Fibroblast of skin of right quadriceps (primary cell): ENCODE results near the gene RRP1B.
"Not testable (repeated sequence)": the region's sequence is repeated elsewhere in the genome, so short reads cannot be mapped to it uniquely, and the experiment has no call there.

Source experiments
- DNase-seq: peaks from one replicate; pipeline ENCODE4 v3.0.0-alpha.2; 2013

RRP1B gene

GRCh38 chr21:43676391-43676790, 17.0 kb downstream of the RRP1B start:
- no peak for DNase-seq

- no peak for DNase-seq
Measured at GRCh38 chr21:43679951-43680350, 20.6 kb downstream of the RRP1B start.

DNA sequence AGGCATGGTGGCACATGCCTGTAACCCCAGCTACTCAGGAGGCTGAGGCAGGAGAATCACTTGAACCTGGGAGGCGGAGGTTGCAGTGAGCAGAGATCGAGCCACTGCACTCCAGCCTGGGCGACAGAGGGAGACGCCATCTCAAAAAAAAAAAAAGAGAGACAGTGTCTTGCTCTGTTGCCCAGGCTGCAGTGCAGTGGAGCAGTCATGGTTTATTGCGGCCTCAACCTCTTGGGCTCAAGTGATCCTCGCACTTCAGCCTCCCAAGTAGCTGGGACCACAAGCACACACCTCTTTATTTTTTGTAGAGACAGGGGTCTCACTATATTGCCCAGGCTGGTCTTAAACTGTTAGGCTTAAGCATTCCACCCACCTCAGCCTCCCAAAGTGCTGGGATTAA, 21.1 kb downstream of the RRP1B start:
- DNase-seq = not testable (repeated sequence)

DNA sequence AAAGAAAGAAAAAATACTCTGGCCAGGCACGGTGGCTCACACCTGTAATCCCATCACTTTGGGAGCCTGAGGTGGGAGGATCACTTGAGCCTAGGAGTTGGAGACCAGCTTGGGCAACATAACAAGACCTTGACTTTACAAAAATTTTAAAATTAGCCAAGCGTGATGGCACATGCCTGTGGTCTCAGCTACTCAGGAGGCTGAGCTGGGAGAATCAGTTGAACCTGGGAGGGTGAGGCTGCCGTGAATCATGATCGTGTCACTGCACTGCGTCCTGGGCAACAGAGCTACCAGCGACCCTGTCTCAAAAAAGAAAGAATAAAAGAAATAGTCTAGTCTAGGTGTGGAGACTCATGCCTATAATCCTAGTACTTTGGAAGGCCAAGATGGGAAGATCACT, 22.3 kb downstream of the RRP1B start:
- no peak for DNase-seq

- DNase-seq = no peak
Measured at GRCh38 chr21:43684424-43684823, 25.1 kb downstream of the RRP1B start.

DNA sequence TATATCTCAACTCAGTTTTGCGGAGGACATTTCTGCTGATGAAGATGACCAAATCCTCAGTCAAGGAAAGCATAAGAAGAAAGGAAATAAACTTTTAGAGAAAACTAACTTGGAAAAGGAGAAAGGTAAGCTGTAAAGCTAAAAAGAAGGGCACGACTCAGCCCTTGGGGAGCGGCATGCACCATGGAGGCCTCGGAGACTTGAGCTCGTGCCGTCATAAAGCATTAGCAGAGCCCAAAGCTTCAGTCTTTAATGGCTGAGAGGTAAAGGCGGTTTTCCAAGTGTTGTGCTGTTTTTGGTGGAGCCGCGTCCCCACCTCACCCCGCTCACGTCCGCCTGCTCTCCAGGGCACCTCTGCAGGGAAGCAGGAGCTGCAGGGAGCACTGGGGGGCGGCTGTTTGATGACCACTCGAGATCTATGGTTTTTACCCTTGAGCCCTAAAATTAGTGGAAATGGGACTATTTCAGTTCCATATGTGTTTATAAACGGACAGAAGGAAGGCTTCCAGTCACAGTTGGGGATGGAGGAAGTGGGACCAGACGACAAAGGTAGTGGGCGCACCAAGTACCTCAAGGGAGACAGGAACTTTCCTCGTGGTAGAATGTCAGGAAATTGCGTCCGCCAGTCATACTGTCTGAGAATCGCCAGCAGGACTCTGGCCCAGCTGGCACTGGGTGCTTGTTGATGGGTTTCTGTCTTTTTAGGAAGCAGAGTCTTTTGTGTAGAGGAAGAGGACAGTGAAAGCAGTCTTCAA, 27.6 kb downstream of the RRP1B start:
- no peak for DNase-seq

DNA sequence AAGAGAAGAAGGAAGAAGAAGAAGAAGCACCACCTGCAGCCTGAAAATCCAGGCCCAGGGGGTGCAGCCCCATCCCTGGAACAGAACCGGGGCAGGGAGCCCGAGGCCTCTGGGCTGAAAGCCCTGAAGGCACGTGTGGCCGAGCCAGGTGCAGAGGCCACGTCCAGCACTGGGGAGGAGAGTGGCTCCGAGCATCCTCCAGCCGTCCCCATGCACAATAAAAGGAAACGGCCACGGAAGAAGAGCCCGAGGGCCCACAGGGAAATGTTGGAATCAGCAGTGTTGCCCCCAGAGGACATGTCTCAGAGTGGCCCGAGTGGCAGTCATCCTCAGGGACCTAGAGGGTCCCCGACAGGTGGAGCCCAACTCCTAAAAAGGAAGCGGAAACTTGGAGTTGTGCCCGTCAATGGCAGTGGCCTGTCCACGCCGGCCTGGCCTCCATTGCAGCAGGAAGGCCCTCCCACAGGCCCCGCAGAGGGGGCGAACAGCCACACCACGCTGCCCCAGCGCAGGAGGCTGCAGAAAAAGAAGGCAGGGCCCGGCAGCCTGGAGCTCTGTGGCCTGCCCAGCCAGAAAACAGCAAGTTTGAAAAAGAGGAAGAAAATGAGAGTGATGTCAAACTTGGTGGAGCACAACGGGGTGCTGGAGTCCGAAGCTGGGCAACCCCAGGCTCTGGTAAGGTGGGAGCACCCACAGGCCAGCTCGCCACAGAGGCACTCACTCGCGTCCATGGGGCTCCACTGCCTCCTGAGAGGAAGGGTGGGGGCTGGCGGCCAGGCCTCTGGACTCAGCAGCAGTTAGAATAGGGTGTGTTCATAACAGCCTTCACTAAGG, 28.4 kb downstream of the RRP1B start:
- DNase-seq = no peak

- no peak for DNase-seq
Measured at GRCh38 chr21:43688906-43689305, 29.5 kb downstream of the RRP1B start.

DNA sequence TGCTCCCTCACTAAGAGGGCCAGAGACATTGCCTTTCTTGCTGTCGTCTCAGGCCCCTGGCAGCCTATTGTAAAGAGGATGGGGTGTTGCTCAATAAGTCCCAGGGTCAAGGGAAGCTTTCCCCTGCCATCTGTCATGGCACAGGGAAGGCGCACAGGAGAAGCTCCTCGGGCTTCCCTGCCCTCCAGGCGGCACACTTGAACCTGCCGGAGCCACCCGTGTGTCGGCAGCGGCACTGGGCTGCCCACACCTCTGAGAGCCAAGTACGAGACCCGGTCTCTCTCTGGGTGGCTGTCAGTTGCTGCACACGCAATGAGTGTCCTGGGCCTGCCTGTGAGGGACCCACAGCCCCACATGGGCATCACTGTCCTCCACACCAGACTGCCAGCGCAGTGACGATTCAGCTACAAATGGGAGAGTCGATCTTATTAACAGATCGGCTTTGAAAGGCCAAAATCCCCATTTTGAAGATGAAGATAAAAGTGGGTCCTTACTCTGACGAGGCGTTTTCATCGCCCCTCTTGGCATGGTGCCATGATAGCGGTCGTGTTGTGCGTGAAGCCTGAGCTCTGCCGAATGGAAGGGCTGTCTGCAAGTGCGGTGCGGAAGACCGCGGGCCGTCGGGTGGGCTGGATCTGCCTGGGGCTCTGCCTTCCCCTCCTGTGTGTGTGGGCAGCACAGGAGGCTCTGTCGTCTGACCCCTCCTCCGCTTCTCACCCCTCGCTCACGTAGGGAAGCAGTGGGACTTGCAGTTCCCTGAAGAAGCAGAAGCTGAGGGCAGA, 30.4 kb downstream of the RRP1B start:
- DNase-seq = no peak

DNA sequence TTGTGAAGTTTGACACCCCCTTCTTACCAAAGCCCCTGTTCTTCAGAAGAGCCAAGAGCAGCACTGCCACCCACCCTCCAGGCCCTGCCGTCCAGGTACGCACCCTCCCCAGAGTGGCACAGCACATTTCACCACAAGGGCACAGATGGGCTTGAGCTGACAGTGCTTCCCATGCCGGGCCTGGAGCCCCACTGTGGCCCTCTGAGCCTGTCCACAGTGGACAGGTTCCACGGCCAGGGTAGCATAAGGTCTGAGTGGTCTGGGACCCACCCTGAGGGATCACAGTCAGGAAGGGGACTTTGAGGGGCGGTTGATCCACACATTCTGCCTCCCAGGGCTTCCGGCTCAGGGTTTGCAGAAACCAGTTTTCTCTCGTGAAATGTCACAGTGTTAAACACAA, 31.0 kb downstream of the RRP1B start:
- DNase-seq = no peak

GRCh38 chr21:43691086-43691795, 31.9 kb downstream of the RRP1B start:
- no peak for DNase-seq

GRCh38 chr21:43691801-43692200, 32.4 kb downstream of the RRP1B start:
- no peak for DNase-seq

DNA sequence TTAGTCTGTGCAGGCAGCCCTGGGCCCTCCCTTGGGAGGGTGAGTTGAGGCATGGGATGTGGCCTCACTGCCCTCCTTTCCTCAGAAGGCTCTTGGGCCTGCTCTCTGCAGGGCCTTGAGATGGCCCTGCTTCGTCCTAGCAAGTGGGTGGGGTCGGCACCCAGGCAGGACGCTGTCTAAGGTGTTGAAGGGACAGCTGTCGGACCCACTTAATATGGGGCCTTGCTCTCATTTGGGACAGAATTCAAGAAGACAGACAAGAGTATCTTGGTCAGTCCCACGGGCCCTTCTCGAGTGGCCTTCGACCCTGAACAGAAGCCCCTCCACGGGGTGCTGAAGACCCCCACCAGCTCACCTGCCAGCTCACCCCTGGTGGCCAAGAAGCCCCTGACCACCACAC, 33.6 kb downstream of the RRP1B start:
- no peak for DNase-seq

GRCh38 chr21:43693981-43694380, 34.6 kb downstream of the RRP1B start:
- DNase-seq = no peak

DNA sequence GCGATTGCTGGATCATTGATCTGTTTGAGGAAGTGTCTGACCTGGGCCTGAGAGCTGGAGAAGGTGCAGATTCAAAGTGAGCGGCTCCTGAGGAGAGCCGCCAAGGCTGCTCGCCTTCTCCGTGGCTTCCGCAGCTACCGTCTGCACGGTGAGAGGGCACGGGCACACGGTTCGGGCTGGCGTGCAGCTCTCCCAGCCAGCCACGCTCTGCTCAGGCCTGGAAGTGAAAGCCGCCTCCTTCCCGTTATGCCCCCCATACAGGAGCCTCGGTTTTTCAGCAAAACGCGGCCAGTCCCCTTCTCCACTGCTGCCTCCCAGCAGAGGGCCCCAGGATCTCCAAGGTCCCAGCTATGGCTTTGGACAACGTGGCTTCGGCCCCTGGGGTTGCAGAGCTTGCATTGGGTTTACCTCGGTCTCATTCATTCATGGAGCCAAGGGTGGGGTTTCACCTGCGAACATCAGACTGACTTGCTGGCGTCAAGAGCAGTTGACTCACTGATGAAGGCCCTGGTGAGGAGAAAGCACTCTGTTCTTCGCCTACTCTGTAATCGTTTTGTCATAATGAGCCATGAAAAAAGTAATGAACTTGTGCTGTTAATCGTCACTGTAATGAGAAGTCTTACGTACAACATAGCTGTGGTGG, 35.2 kb downstream of the RRP1B start:
- DNase-seq = no peak

DNA sequence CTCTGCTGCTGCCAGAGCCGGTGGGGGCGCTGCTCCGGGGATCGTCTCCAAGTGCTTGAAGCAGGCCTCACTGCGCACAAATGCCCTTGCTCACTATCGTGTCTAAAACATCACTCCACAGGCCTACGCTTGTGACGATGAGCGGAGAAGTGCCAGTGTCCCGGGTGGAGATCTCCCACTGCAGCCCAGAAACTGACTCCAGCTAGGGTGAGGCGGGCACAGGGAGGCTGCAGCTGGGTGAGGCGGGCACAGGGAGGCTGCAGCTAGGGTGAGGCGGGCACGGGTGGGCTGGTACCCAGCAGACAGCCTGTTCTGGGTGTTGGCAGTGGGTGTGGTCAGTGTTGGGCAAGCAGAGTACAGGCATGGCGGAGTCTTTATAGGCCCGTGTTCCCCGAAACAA, 36.9 kb downstream of the RRP1B start:
- no peak for DNase-seq

DNA sequence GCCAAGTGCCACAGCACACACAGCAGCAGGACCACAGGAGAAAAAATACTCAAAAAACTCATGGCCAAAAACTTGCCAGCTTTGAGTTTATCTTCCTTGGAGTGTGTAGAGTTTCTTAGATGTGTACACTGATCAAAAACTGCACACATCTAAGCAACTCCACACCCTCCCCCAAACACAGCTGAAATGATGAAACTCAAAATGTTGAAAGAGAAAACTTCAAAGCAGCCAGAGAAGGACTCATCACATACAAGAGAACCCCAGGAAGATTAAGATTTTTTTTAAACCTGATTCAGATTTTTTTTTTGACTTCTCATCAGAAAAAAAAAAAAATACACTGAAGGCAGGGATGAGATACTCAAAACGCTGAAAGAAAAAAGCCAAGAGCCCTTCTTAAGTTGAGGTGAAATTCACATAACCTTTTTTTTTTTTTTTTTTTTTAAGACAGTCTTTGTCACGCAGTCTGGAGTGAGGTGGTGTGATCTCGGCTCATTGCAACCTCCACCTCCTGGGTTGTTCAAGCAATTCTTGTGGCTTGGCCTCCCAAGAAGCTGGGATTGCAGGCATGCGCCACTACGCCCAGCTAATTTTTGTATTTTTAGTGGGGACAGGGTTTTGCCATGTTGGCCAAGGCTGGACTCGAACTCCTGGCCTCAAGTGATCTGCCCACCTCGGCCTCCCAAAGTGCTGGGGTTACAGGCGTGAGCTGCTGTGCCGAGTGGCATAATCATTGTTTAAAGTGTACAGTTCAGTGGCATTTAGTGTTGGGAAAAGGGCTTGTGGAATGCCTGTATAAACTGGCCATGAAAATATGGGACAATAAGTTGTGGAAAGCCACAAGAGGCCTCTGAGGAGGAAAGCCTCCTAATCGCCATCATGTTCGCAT, 38.6 kb downstream of the RRP1B start:
- DNase-seq = peak; percentile 45

GRCh38 chr21:43699492-43699777, 40.1 kb downstream of the RRP1B start:
- DNase-seq = not testable (repeated sequence)

GRCh38 chr21:43699933-43700599, 40.7 kb downstream of the RRP1B start:
- no peak for DNase-seq

- DNase-seq = no peak
Measured at GRCh38 chr21:43701936-43702784, 42.8 kb downstream of the RRP1B start.
